GM23338 (cell line): Measurements from ENCODE around the gene RHBDL3. TPM values are rescaled to one million over a fixed set of nuclear protein-coding genes. Genes with fewer than 3 reads are reported as not detected.
"Not testable (repeated sequence)": the region's sequence is repeated elsewhere in the genome, so short reads cannot be mapped to it uniquely, and the experiment has no call there.

Source experiments
- ATAC-seq: fragments of 200-7000 bp; cut with Tn5 transposase; 3 replicates; pipeline ENCODE4 v1.9.1; 2020
- DNase-seq: peaks from one replicate; pipeline ENCODE4 v3.0.0-alpha.2; 2015; ENCODE audit warnings: low spot score
- H2AFZ ChIP-seq: fragments of 200-600 bp; sonication (generic); 2 replicates; pipeline ENCODE4 v1.8.0; 2016; ENCODE audit warnings: antibody characterized with exemption, mild to moderate bottlenecking, moderate library complexity
- H3F3A ChIP-seq: fragments of 200-600 bp; sonication (generic); replicated peaks from 2 replicates; pipeline ENCODE4 v1.8.0; 2017; ENCODE audit warnings: antibody characterized with exemption, mixed run types, low read depth
- H3K27ac ChIP-seq: fragments of 200-600 bp; sonication (generic); 2 replicates; pipeline ENCODE4 v1.6.1; 2016; ENCODE audit warnings: low read depth
- H3K27me3 ChIP-seq: fragments of 200-600 bp; sonication (generic); 2 replicates; pipeline ENCODE4 v1.8.0; 2016; ENCODE audit warnings: mild to moderate bottlenecking, mixed run types, moderate library complexity; ENCODE audit not compliant: insufficient read depth
- H3K36me3 ChIP-seq: fragments of 200-600 bp; sonication (generic); 2 replicates; pipeline ENCODE4 v1.8.0; 2016; ENCODE audit warnings: mild to moderate bottlenecking; ENCODE audit not compliant: insufficient read depth
- H3K4me1 ChIP-seq: fragments of 200-600 bp; sonication (generic); 2 replicates; pipeline ENCODE4 v1.8.0; 2016; ENCODE audit warnings: mild to moderate bottlenecking, moderate library complexity; ENCODE audit not compliant: insufficient read depth
- H3K4me2 ChIP-seq: fragments of 200-600 bp; sonication (generic); 2 replicates; pipeline ENCODE4 v1.7.1; 2017; ENCODE audit warnings: mixed run types
- H3K4me3 ChIP-seq: fragments of 200-600 bp; sonication (generic); 2 replicates; pipeline ENCODE4 v1.6.1; 2016; ENCODE audit warnings: mixed run types
- H3K79me2 ChIP-seq: fragments of 200-600 bp; sonication (generic); replicated peaks from 2 replicates; pipeline ENCODE4 v1.8.0; 2017; ENCODE audit warnings: mild to moderate bottlenecking; ENCODE audit not compliant: insufficient read depth
- H3K9me2 ChIP-seq: fragments of 200-600 bp; sonication (generic); 2 replicates; pipeline ENCODE4 v1.8.0; 2017; ENCODE audit not compliant: insufficient read depth
- H4K20me1 ChIP-seq: fragments of 200-600 bp; sonication (generic); replicated peaks from 2 replicates; pipeline ENCODE4 v1.8.0; 2017; ENCODE audit warnings: mild to moderate bottlenecking; ENCODE audit not compliant: insufficient read depth
- H3K27ac Mint-ChIP-seq: 2 replicates; pipeline ENCODE4 v1.8.0; 2020; ENCODE audit warnings: inconsistent platforms, mild to moderate bottlenecking, moderate library complexity, mixed read lengths
- H3K27me3 Mint-ChIP-seq: 3 replicates; pipeline ENCODE4 v1.8.0; 2022; ENCODE audit warnings: low read depth, mild to moderate bottlenecking, moderate library complexity, mixed read lengths, inconsistent platforms; ENCODE audit not compliant: insufficient read depth, poor library complexity
- H3K36me3 Mint-ChIP-seq: 3 replicates; pipeline ENCODE4 v1.8.0; 2021; ENCODE audit warnings: low read depth, mild to moderate bottlenecking, inconsistent platforms, moderate library complexity, mixed read lengths
- H3K4me1 Mint-ChIP-seq: 3 replicates; pipeline ENCODE4 v1.8.0; 2020; ENCODE audit warnings: mild to moderate bottlenecking, inconsistent platforms, mixed read lengths
- H3K4me3 Mint-ChIP-seq: 3 replicates; pipeline ENCODE4 v1.8.0; 2021; ENCODE audit warnings: moderate library complexity, mild to moderate bottlenecking, inconsistent platforms, mixed read lengths
- H3K9me3 Mint-ChIP-seq: 3 replicates; pipeline ENCODE4 v1.8.0; 2020; ENCODE audit warnings: moderate library complexity, mild to moderate bottlenecking, inconsistent platforms, mixed read lengths
- CTCF ChIP-seq, 2 experiments: fragments of 200-600 bp in 1 of 2; sonication (generic) in 1 of 2; conservative IDR thresholded peaks; 2 replicates each; pipeline versions ENCODE4 v1.5.1 to v1.6.1; 2016 to 2017; ENCODE audit warnings: antibody characterized with exemption in 2 of 2, low read depth in 2 of 2, mild to moderate bottlenecking in 2 of 2, moderate library complexity in 1 of 2
- EZH2phosphoT487 ChIP-seq: fragments of 200-600 bp; sonication (generic); IDR thresholded peaks from one replicate; pipeline ENCODE4 v1.8.1; 2018; ENCODE audit warnings: antibody characterized with exemption; ENCODE audit not compliant: unreplicated experiment
- JUNB ChIP-seq: IDR thresholded peaks from one replicate; pipeline ENCODE4 v1.6.1; 2016; ENCODE audit warnings: antibody characterized with exemption; ENCODE audit not compliant: unreplicated experiment
- REST ChIP-seq: IDR thresholded peaks from one replicate; pipeline ENCODE4 v1.6.1; 2018; ENCODE audit warnings: antibody characterized with exemption; ENCODE audit not compliant: unreplicated experiment
- polyA plus RNA-seq: library from polyadenylated mRNA; unstranded; fragments of >200 nt; fragmentation: Nextera tagmentation; extraction: Ambion mirVana; gene quantifications from 2 replicates; pipeline ENCODE4 v1.2.1, GENCODE V29; 2016
- total RNA-seq: library from RNA; depleted of rRNA; stranded (reverse); fragments of >200 nt; shearing (Covaris generic); gene quantifications from 2 replicates; pipeline ENCODE4 v1.2.3, GENCODE V29; 2014

Gene RHBDL3
- total and polyA plus RNA-seq, 2 experiments from 2014 or later, result 2.3 to 8.1 TPM

GRCh38 chr17:32261936-32262510, 3.6 kb upstream of the RHBDL3 start:
- Mint-ChIP-seq H3K36me3 (no peaks in the 10 kb centered on the region), H3K27me3 (peaks cover 29% of the 10 kb centered on the region), H3K9me3 (no peaks in the 10 kb centered on the region; the same call in 2 of the 3 replicates), H3K27ac (no peak overlapping the region; the same call in 1 of the 2 replicates), H3K4me1 (peaks cover 45% of the 10 kb centered on the region), H3K4me3 (no peak overlapping the region)
- ATAC-seq, result no peak
- Histone ChIP-seq H3K79me2 (no peaks in the 10 kb centered on the region), H3K4me3 (no peak overlapping the region), H2AFZ (no peak overlapping the region), H3K27ac (no peak overlapping the region), H3K36me3 (no peaks in the 10 kb centered on the region; the same call in 1 of the 2 replicates), H4K20me1 (no peaks in the 10 kb centered on the region), H3F3A (peaks cover 29% of the 10 kb centered on the region), H3K9me2 (no peaks in the 10 kb centered on the region), H3K4me1 (peaks cover 29% of the 10 kb centered on the region), H3K27me3 (peaks cover 28% of the 10 kb centered on the region), H3K4me2 (no peak overlapping the region)
- DNase-seq, result no peak
- TF ChIP-seq REST, result peak; percentile 16
- TF ChIP-seq EZH2phosphoT487, result no peak

- not testable (repeated sequence) for H3K36me3 ChIP-seq, H4K20me1 ChIP-seq, H3K27ac Mint-ChIP-seq, H2AFZ ChIP-seq, ATAC-seq, H3K9me2 ChIP-seq, DNase-seq, H3K4me2 ChIP-seq, H3K27ac ChIP-seq, H3K79me2 ChIP-seq, H3K4me3 ChIP-seq, H3K4me3 Mint-ChIP-seq, H3K36me3 Mint-ChIP-seq, H3K9me3 Mint-ChIP-seq
- Histone ChIP-seq H3K4me1 (peaks cover 33% of the 10 kb centered on the region), H3F3A (peaks cover 28% of the 10 kb centered on the region), H3K27me3 (peaks cover 43% of the 10 kb centered on the region)
- H3K4me1 Mint-ChIP-seq, result peaks cover 41% of the 10 kb centered on the region
- H3K27me3 Mint-ChIP-seq, result peaks cover 41% of the 10 kb centered on the region
Measured at GRCh38 chr17:32263515-32263914, 2.1 kb upstream of the RHBDL3 start.

- DNase-seq (peak; percentile 82), ATAC-seq (peak; percentile 15)
- peaks cover 40% of the 10 kb centered on the region for H3K4me1 Mint-ChIP-seq
- H3K27ac ChIP-seq, result no peak overlapping the region
- no peaks in the 10 kb centered on the region; the same call in 1 of the 2 replicates for H3K36me3 ChIP-seq
- H3K4me1 ChIP-seq, result peaks cover 30% of the 10 kb centered on the region
- 0 out of 2 replicates have a peak, but pooled peaks cover 8% of the 10 kb centered on the region for H4K20me1 ChIP-seq
- H3K9me2 ChIP-seq, result no peaks in the 10 kb centered on the region
- H3K4me3 Mint-ChIP-seq, result peak overlapping the region; percentile 78
- H3K79me2 ChIP-seq, result no peaks in the 10 kb centered on the region; the same call in 1 of the 2 replicates
- no peak overlapping the region for H3K27ac Mint-ChIP-seq
- H3K9me3 Mint-ChIP-seq, result no peaks in the 10 kb centered on the region; the same call in 2 of the 3 replicates
- peaks cover 51% of the 10 kb centered on the region for H3K27me3 ChIP-seq
- peak overlapping the region; percentile 74 for H3K4me3 ChIP-seq
- H3K27me3 Mint-ChIP-seq, result peaks cover 40% of the 10 kb centered on the region
- H2AFZ ChIP-seq, result no peak overlapping the region
- TF ChIP-seq JUNB (no peak), CTCF (conservative IDR thresholded peaks at IDR 0.05; ENCODE audit: low read depth in 2 of 2) (peak; percentile 34 to 56)
- peak overlapping the region; percentile 88 for H3K4me2 ChIP-seq
- H3F3A ChIP-seq, result peaks cover 23% of the 10 kb centered on the region
- no peaks in the 10 kb centered on the region for H3K36me3 Mint-ChIP-seq
Measured at GRCh38 chr17:32264140-32264799, 1.4 kb upstream of the RHBDL3 start.
